Measurements from ENCODE around the gene UQCC2. TPM values are rescaled to one million over a fixed set of nuclear protein-coding genes. Genes with fewer than 3 reads are reported as not detected.

UQCC2 gene
- 48.7 TPM for total RNA-seq (ENCODE audit: unreplicated experiment)
- long read RNA-seq, transcript UQCC2-204 (4 exons, 1,314 nt) = major isoform, 47 of 52 reads
- long read RNA-seq, partial matches to known transcripts = 0 of 52 reads
- long read RNA-seq, other reads (novel, unspliced or antisense) = 5 of 52 reads

DNA sequence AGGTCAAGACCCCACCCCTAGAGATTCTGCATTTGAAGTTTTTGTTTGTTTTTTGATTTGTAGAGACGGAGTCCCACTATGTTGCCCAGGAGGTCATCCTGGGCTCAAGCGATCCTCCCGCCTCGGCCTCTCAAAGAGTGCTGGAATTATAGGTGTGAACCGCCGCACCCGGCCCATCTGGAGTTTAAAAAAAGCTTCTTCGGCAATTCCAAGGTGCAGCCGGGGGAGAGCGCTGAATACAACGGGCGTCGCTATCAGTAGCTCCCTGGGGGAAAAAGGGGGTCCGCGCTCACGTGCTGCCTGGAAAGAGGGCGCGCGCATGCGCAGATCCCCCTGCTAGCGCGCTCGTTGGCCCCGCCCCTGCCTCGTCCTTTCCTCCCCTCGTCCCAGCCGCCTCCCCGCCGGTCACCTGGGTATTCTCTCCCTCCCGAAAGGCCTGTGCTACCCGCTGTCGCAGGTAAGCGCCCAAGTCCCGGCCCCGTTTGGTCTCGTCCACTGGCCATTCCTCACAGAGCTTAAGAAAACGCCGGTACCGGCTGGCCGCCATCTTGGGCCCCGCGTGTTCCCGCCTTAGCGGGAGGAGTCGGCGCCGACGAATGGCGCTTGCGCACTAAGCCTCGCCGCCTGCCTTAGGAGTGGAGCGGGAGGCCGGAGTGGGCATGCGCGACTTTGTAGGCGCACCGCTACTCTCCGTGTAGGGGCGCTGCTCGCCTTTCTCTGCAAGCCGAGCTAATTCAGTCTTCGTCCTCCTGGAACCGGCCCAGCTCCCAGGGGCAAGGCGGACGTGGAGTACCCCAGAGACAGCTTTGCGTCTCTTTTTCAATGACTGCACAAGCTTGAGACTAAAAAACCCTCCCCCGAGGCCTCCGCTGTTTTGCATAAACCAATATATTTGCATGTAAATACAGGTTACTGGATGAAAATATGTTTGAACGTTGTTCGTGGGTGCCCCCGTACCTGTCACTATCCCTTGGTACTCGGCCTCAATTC, at the start of gene UQCC2:
UQCC2 (minus strand) TSS at position 561 of the 990 bp plus-strand sequence; CDS start at position 547, 14 bp downstream.
- H3K27me3 Mint-ChIP-seq (ENCODE audit: unreplicated experiment) = peaks cover 8% of the 10 kb centered on the region
- peak within 1 kb of the TSS; percentile 98 for H3K27ac Mint-ChIP-seq (ENCODE audit: unreplicated experiment)
- DNase-seq = peak; percentile 99
- H3K4me3 Mint-ChIP-seq (ENCODE audit: unreplicated experiment) = peak within 1 kb of the TSS; percentile 94
- peaks cover 5% of the 10 kb centered on the region for H3K36me3 Mint-ChIP-seq (ENCODE audit: unreplicated experiment)
- H3K9me3 Mint-ChIP-seq (ENCODE audit: unreplicated experiment) = peaks cover 15% of the 10 kb centered on the region
- TF ChIP-seq, protein P1, sequence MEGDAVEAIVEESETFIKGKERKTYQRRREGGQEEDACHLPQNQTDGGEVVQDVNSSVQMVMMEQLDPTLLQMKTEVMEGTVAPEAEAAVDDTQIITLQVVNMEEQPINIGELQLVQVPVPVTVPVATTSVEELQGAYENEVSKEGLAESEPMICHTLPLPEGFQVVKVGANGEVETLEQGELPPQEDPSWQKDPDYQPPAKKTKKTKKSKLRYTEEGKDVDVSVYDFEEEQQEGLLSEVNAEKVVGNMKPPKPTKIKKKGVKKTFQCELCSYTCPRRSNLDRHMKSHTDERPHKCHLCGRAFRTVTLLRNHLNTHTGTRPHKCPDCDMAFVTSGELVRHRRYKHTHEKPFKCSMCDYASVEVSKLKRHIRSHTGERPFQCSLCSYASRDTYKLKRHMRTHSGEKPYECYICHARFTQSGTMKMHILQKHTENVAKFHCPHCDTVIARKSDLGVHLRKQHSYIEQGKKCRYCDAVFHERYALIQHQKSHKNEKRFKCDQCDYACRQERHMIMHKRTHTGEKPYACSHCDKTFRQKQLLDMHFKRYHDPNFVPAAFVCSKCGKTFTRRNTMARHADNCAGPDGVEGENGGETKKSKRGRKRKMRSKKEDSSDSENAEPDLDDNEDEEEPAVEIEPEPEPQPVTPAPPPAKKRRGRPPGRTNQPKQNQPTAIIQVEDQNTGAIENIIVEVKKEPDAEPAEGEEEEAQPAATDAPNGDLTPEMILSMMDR (IDR thresholded peaks at IDR 0.05; ENCODE audit: partially characterized antibody, unreplicated experiment) = peak; percentile 25
- H3K4me1 Mint-ChIP-seq (ENCODE audit: low read depth, unreplicated experiment) = peaks cover 28% of the 10 kb centered on the region

DNA sequence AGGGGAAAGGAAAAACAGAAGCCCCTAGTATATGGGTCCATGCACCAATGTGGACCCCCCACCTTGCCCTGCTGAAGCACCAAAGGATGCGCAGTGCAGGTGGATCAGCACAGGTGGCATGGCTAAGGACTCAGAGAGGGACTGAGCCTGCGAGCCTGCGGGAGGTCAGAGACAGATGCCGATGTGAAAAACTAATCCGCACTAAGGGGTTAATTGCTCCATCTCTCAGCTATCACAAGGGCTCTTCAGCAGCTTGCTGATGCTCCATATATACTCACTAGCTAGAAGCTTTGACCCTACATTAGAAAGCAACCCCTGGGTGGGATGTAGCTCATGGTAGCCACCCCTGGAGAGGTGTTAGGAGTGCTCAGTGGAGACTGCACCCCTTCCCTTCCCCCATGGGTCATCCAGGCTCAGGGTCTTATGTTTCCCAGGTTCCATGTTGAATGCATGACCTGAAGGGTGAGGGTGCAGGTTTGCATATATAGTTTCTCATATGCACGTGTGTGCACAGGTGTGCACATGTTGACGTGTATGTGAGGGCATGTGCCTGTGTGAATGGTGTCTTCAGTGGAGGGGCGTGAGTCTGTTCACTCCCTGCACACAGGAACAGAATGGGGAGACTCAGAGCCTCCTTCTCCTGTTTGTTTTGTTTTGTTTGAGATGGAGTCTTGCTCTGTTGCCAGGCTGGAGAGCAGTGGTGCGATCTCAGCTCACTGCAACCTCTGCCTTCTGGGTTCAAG, 48.6 kb upstream of the UQCC2 start:
- peaks cover 6% of the 10 kb centered on the region for H3K4me1 Mint-ChIP-seq (ENCODE audit: low read depth, unreplicated experiment)
- H3K4me3 Mint-ChIP-seq (ENCODE audit: unreplicated experiment) = no peak overlapping the region
- TF ChIP-seq, protein P1 (IDR thresholded peaks at IDR 0.05; ENCODE audit: partially characterized antibody, unreplicated experiment) = no peak
- H3K27me3 Mint-ChIP-seq (ENCODE audit: unreplicated experiment) = peaks cover 9% of the 10 kb centered on the region
- no peaks in the 10 kb centered on the region for H3K36me3 Mint-ChIP-seq (ENCODE audit: unreplicated experiment)
- no peak overlapping the region for H3K27ac Mint-ChIP-seq (ENCODE audit: unreplicated experiment)
- H3K9me3 Mint-ChIP-seq (ENCODE audit: unreplicated experiment) = no peaks in the 10 kb centered on the region
- DNase-seq = no peak

DNA sequence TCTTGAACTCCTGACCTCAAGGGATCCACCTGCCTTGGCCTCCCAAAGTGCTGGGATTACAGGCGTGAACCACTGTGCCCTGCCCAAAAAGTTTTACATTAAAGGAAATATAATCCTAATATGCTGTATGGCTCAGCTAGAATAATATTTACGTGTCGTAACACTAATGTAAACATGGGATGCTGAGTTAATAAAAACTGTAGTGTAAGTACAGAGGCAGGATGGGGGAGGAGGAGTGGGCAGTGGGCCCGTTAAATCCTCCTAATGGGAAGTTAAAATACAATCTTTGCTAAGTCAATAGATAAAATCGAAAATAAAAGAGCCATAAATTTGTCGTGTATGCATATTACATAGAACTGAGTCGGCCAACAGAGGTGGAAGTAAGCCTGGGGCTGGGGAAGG, 47.3 kb upstream of the UQCC2 start:
- DNase-seq = no peak
- Mint-ChIP-seq H3K9me3 (ENCODE audit: unreplicated experiment) (peaks cover 2% of the 10 kb centered on the region), H3K36me3 (ENCODE audit: unreplicated experiment) (no peaks in the 10 kb centered on the region), H3K4me3 (ENCODE audit: unreplicated experiment) (no peak overlapping the region), H3K27ac (ENCODE audit: unreplicated experiment) (no peak overlapping the region), H3K27me3 (ENCODE audit: unreplicated experiment) (peaks cover 4% of the 10 kb centered on the region), H3K4me1 (ENCODE audit: low read depth, unreplicated experiment) (peaks cover 4% of the 10 kb centered on the region)
- TF ChIP-seq, protein P1 (IDR thresholded peaks at IDR 0.05; ENCODE audit: partially characterized antibody, unreplicated experiment) = no peak

DNA sequence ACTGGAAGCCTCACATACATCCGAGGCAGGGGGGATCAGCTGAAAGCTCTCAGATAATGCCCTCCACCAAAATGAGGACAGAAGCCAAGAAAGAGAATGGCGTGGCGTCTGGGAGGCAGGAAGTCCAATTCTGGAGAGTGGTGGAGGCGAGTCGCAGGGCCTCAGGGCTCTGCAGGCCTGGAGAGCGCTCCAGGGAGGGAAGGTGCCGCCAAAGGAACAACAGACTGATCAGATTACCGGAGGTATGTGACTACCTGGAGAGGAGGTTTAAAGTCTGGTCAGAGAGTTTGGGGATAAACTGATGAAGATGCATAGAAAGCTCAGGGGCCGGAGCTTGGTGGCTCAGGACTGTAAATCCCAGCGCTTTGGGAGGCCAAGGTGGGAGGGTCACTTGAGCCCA, 46.4 kb upstream of the UQCC2 start:
- no peak for DNase-seq
- Mint-ChIP-seq H3K27ac (ENCODE audit: unreplicated experiment) (no peak overlapping the region), H3K9me3 (ENCODE audit: unreplicated experiment) (peaks cover 2% of the 10 kb centered on the region), H3K27me3 (ENCODE audit: unreplicated experiment) (peaks cover 4% of the 10 kb centered on the region), H3K4me1 (ENCODE audit: low read depth, unreplicated experiment) (peaks cover 4% of the 10 kb centered on the region), H3K4me3 (ENCODE audit: unreplicated experiment) (no peak overlapping the region), H3K36me3 (ENCODE audit: unreplicated experiment) (no peaks in the 10 kb centered on the region)
- TF ChIP-seq, protein P1 (IDR thresholded peaks at IDR 0.05; ENCODE audit: partially characterized antibody, unreplicated experiment) = no peak
